SU-DHL-6 (cell line): ENCODE measurements around the gene SCUBE1.

ENCODE experiments used
- H2AFZ ChIP-seq: fragments of 200-600 bp; sonication (generic); 2 replicates; pipeline ENCODE4 v1.6.1; 2014; ENCODE audit warnings: low read depth, mild to moderate bottlenecking, moderate library complexity, mixed read lengths, antibody characterized with exemption, low read length; ENCODE audit not compliant: severe bottlenecking
- H3F3A ChIP-seq: fragments of 200-600 bp; shearing (Covaris generic); 2 replicates; pipeline ENCODE4 v1.6.0; 2016; ENCODE audit warnings: antibody characterized with exemption, mild to moderate bottlenecking; ENCODE audit not compliant: insufficient read depth
- H3K27ac ChIP-seq: fragments of 200-600 bp; sonication (generic); 2 replicates; pipeline ENCODE4 v1.5.1; 2016; ENCODE audit warnings: low read depth, mild to moderate bottlenecking, low read length, moderate library complexity, mixed read lengths
- H3K27me3 ChIP-seq: fragments of 200-600 bp; sonication (generic), shearing (Covaris generic); 2 replicates; pipeline ENCODE4 v1.6.0; 2014; ENCODE audit warnings: mild to moderate bottlenecking, low read length
- H3K36me3 ChIP-seq: fragments of 200-600 bp; sonication (generic); 2 replicates; pipeline ENCODE4 v1.6.1; 2014; ENCODE audit warnings: mild to moderate bottlenecking, low read length, mixed read lengths
- H3K4me2 ChIP-seq: fragments of 300-600, 200-600 bp; shearing (Covaris generic), sonication (generic); 2 replicates; pipeline ENCODE4 v1.6.0; 2014; ENCODE audit warnings: low read length, low read depth, mild to moderate bottlenecking; ENCODE audit not compliant: poor library complexity, severe bottlenecking
- H3K4me3 ChIP-seq: fragments of 200-600 bp; sonication (generic); 2 replicates; pipeline ENCODE4 v1.5.1; 2014; ENCODE audit warnings: antibody characterized with exemption, low read length, mild to moderate bottlenecking, mixed read lengths; ENCODE audit not compliant: insufficient read depth, poor library complexity, severe bottlenecking
- H3K79me2 ChIP-seq: fragments of 200-600 bp; sonication (generic); 2 replicates; pipeline ENCODE4 v1.6.1; 2014; ENCODE audit warnings: mild to moderate bottlenecking, low read length, moderate library complexity; ENCODE audit not compliant: insufficient read depth
- H3K9ac ChIP-seq: fragments of 200-600 bp; sonication (generic); 2 replicates; pipeline ENCODE4 v1.7.0; 2014; ENCODE audit warnings: mild to moderate bottlenecking, low read length
- H3K9me2 ChIP-seq: fragments of 200-600 bp; sonication (generic); replicated peaks from 2 replicates; pipeline ENCODE4 v1.6.1; 2014; ENCODE audit warnings: low read length; ENCODE audit not compliant: insufficient read depth
- H3K9me3 ChIP-seq: fragments of 200-600 bp; sonication (generic); 2 replicates; pipeline ENCODE4 v1.6.1; 2014; ENCODE audit warnings: low read length, mixed read lengths; ENCODE audit not compliant: insufficient read depth
- H4K20me1 ChIP-seq: fragments of 200-600 bp; sonication (generic); 2 replicates; pipeline ENCODE4 v1.6.1; 2014; ENCODE audit warnings: low read depth, mild to moderate bottlenecking, antibody characterized with exemption, low read length, moderate library complexity, mixed read lengths
- CTCF ChIP-seq: fragments of 200-600 bp; sonication (generic); IDR thresholded peaks from one replicate; pipeline ENCODE4 v1.5.1; 2017; ENCODE audit warnings: antibody characterized with exemption, mild to moderate bottlenecking, low read length, moderate library complexity; ENCODE audit not compliant: insufficient read depth, poor library complexity, severe bottlenecking
- EZH2phosphoT487 ChIP-seq: fragments of 200-600 bp; sonication (generic), shearing (Covaris generic); conservative IDR thresholded peaks from 2 replicates; pipeline ENCODE4 v1.6.1; 2018; ENCODE audit warnings: mild to moderate bottlenecking, antibody characterized with exemption, low read length, moderate library complexity, mixed read lengths

The SCUBE1 gene

GRCh38 chr22:43343262-43343669 is at the start of gene SCUBE1:
TSS of gene SCUBE1 (minus strand) at chr22:43343372. CDS start at chr22:43343261, 111 bp downstream.
- Histone ChIP-seq H3K9ac (no peak within 1 kb of the TSS), H3K27me3 (no peaks in the 10 kb centered on the region), H4K20me1 (no peaks in the 10 kb centered on the region), H3K79me2 (no peaks in the 10 kb centered on the region), H3K36me3 (no peaks in the 10 kb centered on the region), H3K9me2 (no peaks in the 10 kb centered on the region), H3K4me3 (no peak within 1 kb of the TSS), H3K4me2 (no peak within 1 kb of the TSS), H3K9me3 (no peaks in the 10 kb centered on the region), H3F3A (no peaks in the 10 kb centered on the region), H3K27ac (no peak within 1 kb of the TSS), H2AFZ (no peak within 1 kb of the TSS)
- TF ChIP-seq CTCF (no peak), EZH2phosphoT487 (no peak)

- Histone ChIP-seq H3K27ac (no peak overlapping the region), H3K36me3 (no peaks in the 10 kb centered on the region), H3K4me3 (no peak overlapping the region), H3F3A (no peaks in the 10 kb centered on the region), H3K9me3 (no peaks in the 10 kb centered on the region), H3K27me3 (no peaks in the 10 kb centered on the region), H3K9ac (no peak overlapping the region), H4K20me1 (no peaks in the 10 kb centered on the region), H3K79me2 (no peaks in the 10 kb centered on the region), H2AFZ (no peak overlapping the region), H3K4me2 (no peak overlapping the region), H3K9me2 (no peaks in the 10 kb centered on the region)
- TF ChIP-seq EZH2phosphoT487 (no peak), CTCF (no peak)
These were observed 49.3 kb upstream of the SCUBE1 start for GRCh38 chr22:43392385-43392989.

- Histone ChIP-seq H4K20me1 (no peaks in the 10 kb centered on the region), H3K9me2 (no peaks in the 10 kb centered on the region), H3K36me3 (no peaks in the 10 kb centered on the region), H3K79me2 (no peaks in the 10 kb centered on the region), H3K9ac (no peak overlapping the region), H3K4me2 (no peak overlapping the region), H2AFZ (no peak overlapping the region), H3K9me3 (no peaks in the 10 kb centered on the region), H3K27ac (no peak overlapping the region), H3F3A (no peaks in the 10 kb centered on the region), H3K4me3 (no peak overlapping the region), H3K27me3 (no peaks in the 10 kb centered on the region)
- no peak for TF ChIP-seq EZH2phosphoT487
- TF ChIP-seq CTCF = no peak
These were observed 48.1 kb upstream of the SCUBE1 start for GRCh38 chr22:43391306-43391705.
